ENCODE measurements around the gene RTP4. TPM values are rescaled to one million over a fixed set of nuclear protein-coding genes. Genes with fewer than 3 reads are reported as not detected.
A peak's percentile ranks its signal among the peaks of the same experiment; 100 is the strongest.

RTP4 gene
- total and polyA plus RNA-seq, 10 of the 15 experiments (the other 5 are each of a cell fraction or from before 2014, with no cell fraction given) = 2.2 to 6.5 (median 3.9) TPM

DNA sequence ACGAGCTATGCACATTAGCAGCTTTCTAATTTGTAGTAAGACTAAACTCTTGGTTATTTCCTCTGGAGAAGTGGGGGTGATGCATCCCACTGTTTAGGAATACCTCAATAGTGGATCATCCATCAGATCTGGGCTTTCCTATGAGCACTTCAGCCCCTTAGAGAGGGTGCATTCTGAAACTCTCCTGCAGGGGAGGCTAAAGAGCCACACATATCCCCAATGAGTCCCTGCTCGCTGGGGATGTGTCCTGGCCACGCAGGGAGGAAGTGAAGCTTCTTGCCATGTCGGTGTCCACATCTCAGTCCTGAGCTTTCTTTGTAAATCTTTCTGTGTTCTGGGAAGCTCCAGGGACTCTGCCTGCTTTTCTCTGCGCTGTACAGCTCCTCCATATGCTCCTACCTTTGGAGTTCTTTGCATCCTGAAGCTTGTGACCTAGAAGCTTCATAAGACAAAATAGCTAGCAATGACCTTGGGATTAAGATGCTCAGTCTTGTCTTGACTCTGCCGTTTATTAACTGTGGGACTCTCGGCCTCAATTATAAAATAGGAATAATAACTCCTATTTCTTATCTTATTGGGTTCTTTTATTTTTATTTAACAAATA, 48.4 kb upstream of the RTP4 start:
- CTCF ChIA-PET = interaction anchor here (0.7 to 12.2 kb wide), 53 partner anchors 8 to 1635 kb away, joined by 3 to 519 read pairs (median 5); partner anchors contain the start of genes MASP1, RTP2, RTP4 and SST
- intact Hi-C loops (cut with micrococcal nuclease; ENCODE audit: unreplicated experiment) (loop anchor here (1.0 kb wide), 4 partner anchors 100 to 394 kb away; no protein-coding TSS in a partner anchor), in situ Hi-C loops (cut with MboI) (loop anchor here (5.0 kb wide), 2 partner anchors 362 to 398 kb away; no protein-coding TSS in a partner anchor)
- H3K9ac ChIP-seq (ENCODE audit: control insufficient read depth, insufficient read depth, low read length) = no peak overlapping the region
- DNase-seq (ENCODE audit: low read depth, low spot score) (peak; percentile 17), FAIRE-seq (peak; percentile 93), ATAC-seq (peak; percentile 97)
- SMC1A ChIA-PET (ENCODE audit: uncharacterized antibody, unreplicated experiment) = interaction anchor here (0.6 to 10.5 kb wide), 38 partner anchors 8 to 562 kb away, joined by 3 to 231 read pairs (median 4); partner anchors contain the start of gene RTP4
- no peak overlapping the region for H3K27ac ChIP-seq (ENCODE audit: control insufficient read depth, insufficient read depth)
- RAD21 ChIA-PET (ENCODE audit: unreplicated experiment) = interaction anchor here (0.5 to 8.5 kb wide), 16 partner anchors 8 to 419 kb away, joined by 3 to 219 read pairs (median 4); partner anchors contain the start of gene RTP4
- H3K27me3 ChIP-seq (replicated peaks in 1 of 2; ENCODE audit: control insufficient read depth in 2 of 2, insufficient read depth in 2 of 2, low read length in 1 of 2) = peaks cover 0 to 1% of the 10 kb centered on the region in 2 experiments; a peak in 1 of 4 replicates
- H3K36me3 ChIP-seq (ENCODE audit: control insufficient read depth in 2 of 2, insufficient read depth in 2 of 2, low read length in 1 of 2) = no peaks in the 10 kb centered on the region
- POLR2A ChIA-PET = no interaction called here
- no peaks in the 10 kb centered on the region for H4K20me1 ChIP-seq (ENCODE audit: control insufficient read depth, insufficient read depth)
- BruUV-seq (replicated peaks) = no TSS peak
- no peaks in the 10 kb centered on the region for H3K4me1 ChIP-seq (ENCODE audit: control insufficient read depth, insufficient read depth, low read length)
- no peaks in the 10 kb centered on the region for H3K79me2 ChIP-seq (ENCODE audit: control insufficient read depth, insufficient read depth, low read length)
- no peak overlapping the region for H2AFZ ChIP-seq (ENCODE audit: control insufficient read depth, low read depth, low read length)
- 8% methylated on average over 7 of the region's 7 CpGs for WGBS (ENCODE audit: insufficient coverage, insufficient replicate concordance, low lambda C conversion rate, missing lambda C conversion rate)
- no peak overlapping the region for H3K4me3 ChIP-seq
- H3K9me3 ChIP-seq (replicated peaks; ENCODE audit: control insufficient read depth, insufficient read depth, low read length) = no peaks in the 10 kb centered on the region
- TF ChIP-seq, protein P1, sequence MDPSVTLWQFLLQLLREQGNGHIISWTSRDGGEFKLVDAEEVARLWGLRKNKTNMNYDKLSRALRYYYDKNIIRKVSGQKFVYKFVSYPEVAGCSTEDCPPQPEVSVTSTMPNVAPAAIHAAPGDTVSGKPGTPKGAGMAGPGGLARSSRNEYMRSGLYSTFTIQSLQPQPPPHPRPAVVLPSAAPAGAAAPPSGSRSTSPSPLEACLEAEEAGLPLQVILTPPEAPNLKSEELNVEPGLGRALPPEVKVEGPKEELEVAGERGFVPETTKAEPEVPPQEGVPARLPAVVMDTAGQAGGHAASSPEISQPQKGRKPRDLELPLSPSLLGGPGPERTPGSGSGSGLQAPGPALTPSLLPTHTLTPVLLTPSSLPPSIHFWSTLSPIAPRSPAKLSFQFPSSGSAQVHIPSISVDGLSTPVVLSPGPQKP (IDR thresholded peaks at IDR 0.05; ENCODE audit: low read depth, low read length) = no peak
- TF ChIP-seq SMC3 (IDR thresholded peaks at IDR 0.05; ENCODE audit: borderline replicate concordance, low read length) (peak; percentile 89), RAD21 (IDR thresholded peaks at IDR 0.05; ENCODE audit: insufficient read depth, low read depth, low read length) (peak; percentile 82), SMARCA5 (IDR thresholded peaks at IDR 0.05) (no peak), POLR2AphosphoS5 (IDR thresholded peaks at IDR 0.05; ENCODE audit: low read length) (no peak), ZNF24 (IDR thresholded peaks at IDR 0.05) (no peak), SPI1 (IDR thresholded peaks at IDR 0.05; ENCODE audit: borderline replicate concordance, insufficient read depth, low read depth, low read length) (peak; percentile 81), POLR2AphosphoS2 (IDR thresholded peaks at IDR 0.05; ENCODE audit: low read depth, low read length) (no peak)
- TF ChIP-seq, protein P2, sequence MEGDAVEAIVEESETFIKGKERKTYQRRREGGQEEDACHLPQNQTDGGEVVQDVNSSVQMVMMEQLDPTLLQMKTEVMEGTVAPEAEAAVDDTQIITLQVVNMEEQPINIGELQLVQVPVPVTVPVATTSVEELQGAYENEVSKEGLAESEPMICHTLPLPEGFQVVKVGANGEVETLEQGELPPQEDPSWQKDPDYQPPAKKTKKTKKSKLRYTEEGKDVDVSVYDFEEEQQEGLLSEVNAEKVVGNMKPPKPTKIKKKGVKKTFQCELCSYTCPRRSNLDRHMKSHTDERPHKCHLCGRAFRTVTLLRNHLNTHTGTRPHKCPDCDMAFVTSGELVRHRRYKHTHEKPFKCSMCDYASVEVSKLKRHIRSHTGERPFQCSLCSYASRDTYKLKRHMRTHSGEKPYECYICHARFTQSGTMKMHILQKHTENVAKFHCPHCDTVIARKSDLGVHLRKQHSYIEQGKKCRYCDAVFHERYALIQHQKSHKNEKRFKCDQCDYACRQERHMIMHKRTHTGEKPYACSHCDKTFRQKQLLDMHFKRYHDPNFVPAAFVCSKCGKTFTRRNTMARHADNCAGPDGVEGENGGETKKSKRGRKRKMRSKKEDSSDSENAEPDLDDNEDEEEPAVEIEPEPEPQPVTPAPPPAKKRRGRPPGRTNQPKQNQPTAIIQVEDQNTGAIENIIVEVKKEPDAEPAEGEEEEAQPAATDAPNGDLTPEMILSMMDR (IDR thresholded peaks at IDR 0.05 in 2 of 3, conservative IDR thresholded peaks at IDR 0.05 in 1 of 3; ENCODE audit: control insufficient read depth in 2 of 3, extremely low read depth in 1 of 3, insufficient read depth in 1 of 3, low read depth in 3 of 3, low read length in 3 of 3) = peak; percentile 80 to 97 (median 94)
- TF ChIP-seq, protein P3, sequence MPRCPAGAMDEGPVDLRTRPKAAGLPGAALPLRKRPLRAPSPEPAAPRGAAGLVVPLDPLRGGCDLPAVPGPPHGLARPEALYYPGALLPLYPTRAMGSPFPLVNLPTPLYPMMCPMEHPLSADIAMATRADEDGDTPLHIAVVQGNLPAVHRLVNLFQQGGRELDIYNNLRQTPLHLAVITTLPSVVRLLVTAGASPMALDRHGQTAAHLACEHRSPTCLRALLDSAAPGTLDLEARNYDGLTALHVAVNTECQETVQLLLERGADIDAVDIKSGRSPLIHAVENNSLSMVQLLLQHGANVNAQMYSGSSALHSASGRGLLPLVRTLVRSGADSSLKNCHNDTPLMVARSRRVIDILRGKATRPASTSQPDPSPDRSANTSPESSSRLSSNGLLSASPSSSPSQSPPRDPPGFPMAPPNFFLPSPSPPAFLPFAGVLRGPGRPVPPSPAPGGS (IDR thresholded peaks at IDR 0.05; ENCODE audit: borderline replicate concordance, insufficient read depth, low read depth, low read length, poor library complexity, severe bottlenecking) = no peak
- no peak overlapping the region for H3K4me2 ChIP-seq (ENCODE audit: control insufficient read depth, insufficient read depth)
